Prostate gland (tissue), 2 donors: ENCODE measurements around the gene DNAH8. TPM values are rescaled to one million over a fixed set of nuclear protein-coding genes. Genes with fewer than 3 reads are reported as not detected.

Experiments used
- DNase-seq: peaks from one replicate; pipeline ENCODE4 v3.0.0-alpha.2; 2019; ENCODE audit warnings: low spot score
- H3K27ac ChIP-seq, 2 donors: fragments of 200-600 bp; sonication (generic); 2 replicates each; pipeline ENCODE4 v1.5.1; 2017 to 2019
- H3K27me3 ChIP-seq: fragments of 200-600 bp; sonication (generic); replicated peaks from 2 replicates; pipeline ENCODE4 v1.5.1; 2019; ENCODE audit not compliant: insufficient read depth
- H3K36me3 ChIP-seq, 2 donors: fragments of 200-600 bp; sonication (generic); 1 replicate in 1 of 2; 2 replicates in 1 of 2; pipeline versions ENCODE4 v1.5.1 to v1.8.1; 2017 to 2019
- H3K4me1 ChIP-seq: fragments of 200-600 bp; sonication (generic); replicated peaks from 2 replicates; pipeline ENCODE4 v1.5.1; 2019
- H3K4me3 ChIP-seq, 2 donors: fragments of 200-600 bp; sonication (generic); 2 replicates each; pipeline ENCODE4 v1.5.1; 2017 to 2019
- H3K9me3 ChIP-seq: fragments of 200-600 bp; sonication (generic); 2 replicates; pipeline ENCODE4 v1.5.1; 2017
- POLR2A ChIP-seq: fragments of 450-650 bp; IDR thresholded peaks from one replicate; pipeline ENCODE4 v1.6.1; 2016; ENCODE audit warnings: antibody characterized with exemption, mild to moderate bottlenecking
- POLR2AphosphoS5 ChIP-seq: sonication (generic); formaldehyde crosslinking; IDR thresholded peaks from one replicate; pipeline ENCODE4 v1.6.1; 2017; ENCODE audit warnings: antibody characterized with exemption
- WGBS: methylation state at CpG from one replicate; pipeline ENCODE4 v1.1.5; 2018; 5-methylcytosine and 5-hydroxymethylcytosine counted together
- intact Hi-C: fragments of 100-400 bp; cut with DNase I; formaldehyde crosslinking; loops from one replicate; pipeline ENCODE4 v1.14.2; 2022
- total RNA-seq, 2 donors: library from RNA; depleted of rRNA; stranded (reverse); fragments of >200 nt; gene quantifications; one replicate each; pipeline ENCODE4 v1.1.0, GENCODE V29; 2016
- TF ChIP-seq, protein P1 (sequence below), 4 experiments: fragments of 200-600 bp in 2 of 4; fragments of 450-650 bp in 2 of 4; sonication (generic) in 2 of 4; IDR thresholded peaks; 1 replicate in 3 of 4; 2 replicates in 1 of 4; pipeline ENCODE4 v1.5.1; 2016 to 2019; ENCODE audit warnings: antibody characterized with exemption in 4 of 4, mild to moderate bottlenecking in 2 of 4, moderate library complexity in 2 of 4

The DNAH8 gene
- total RNA-seq, 2 donors from 2014 or later = 0.36 to 3.6 TPM

DNA sequence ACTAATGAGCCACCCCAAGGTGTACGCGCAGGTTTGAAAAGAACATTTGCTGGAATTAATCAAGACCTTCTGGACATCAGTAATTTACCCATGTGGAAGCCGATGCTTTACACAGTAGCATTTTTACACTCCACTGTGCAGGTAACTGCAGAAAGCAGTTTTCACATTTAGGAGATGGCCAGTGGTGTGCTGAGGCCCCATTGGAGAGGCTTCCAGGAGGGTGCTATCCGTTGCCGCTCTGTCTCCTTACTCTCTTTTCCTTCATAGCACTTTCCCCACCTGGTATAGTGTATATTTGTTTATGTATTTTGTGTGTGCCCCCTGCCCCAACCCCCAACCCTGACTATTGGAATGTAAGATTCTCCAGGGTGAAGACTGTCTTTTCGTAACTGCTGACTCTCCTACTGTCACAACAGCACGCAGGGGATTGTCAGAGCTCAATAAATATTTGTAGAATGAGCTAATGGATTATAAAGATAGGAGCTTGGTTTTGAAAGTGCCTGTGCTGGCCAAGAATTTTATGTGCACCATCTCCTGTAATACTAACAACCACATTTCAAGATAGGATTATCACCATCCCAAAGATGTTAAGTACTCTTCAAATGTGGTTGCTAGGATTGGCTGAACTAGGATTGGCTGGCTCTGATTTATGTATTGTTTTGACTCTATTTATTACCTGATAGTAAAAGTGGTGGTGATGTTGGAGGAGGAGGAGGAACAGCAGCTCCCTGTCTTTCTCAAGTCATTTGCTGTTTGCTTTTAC, 259.5 kb downstream of the DNAH8 start:
- 42% methylated on average over 7 of the region's 7 CpGs for WGBS
- peak; percentile 26 for DNase-seq
- no peaks in the 10 kb centered on the region for H3K4me1 ChIP-seq
- no peak overlapping the region for H3K27ac ChIP-seq
- H3K27me3 ChIP-seq = no peaks in the 10 kb centered on the region
- no peaks in the 10 kb centered on the region for H3K9me3 ChIP-seq
- TF ChIP-seq, protein P1, sequence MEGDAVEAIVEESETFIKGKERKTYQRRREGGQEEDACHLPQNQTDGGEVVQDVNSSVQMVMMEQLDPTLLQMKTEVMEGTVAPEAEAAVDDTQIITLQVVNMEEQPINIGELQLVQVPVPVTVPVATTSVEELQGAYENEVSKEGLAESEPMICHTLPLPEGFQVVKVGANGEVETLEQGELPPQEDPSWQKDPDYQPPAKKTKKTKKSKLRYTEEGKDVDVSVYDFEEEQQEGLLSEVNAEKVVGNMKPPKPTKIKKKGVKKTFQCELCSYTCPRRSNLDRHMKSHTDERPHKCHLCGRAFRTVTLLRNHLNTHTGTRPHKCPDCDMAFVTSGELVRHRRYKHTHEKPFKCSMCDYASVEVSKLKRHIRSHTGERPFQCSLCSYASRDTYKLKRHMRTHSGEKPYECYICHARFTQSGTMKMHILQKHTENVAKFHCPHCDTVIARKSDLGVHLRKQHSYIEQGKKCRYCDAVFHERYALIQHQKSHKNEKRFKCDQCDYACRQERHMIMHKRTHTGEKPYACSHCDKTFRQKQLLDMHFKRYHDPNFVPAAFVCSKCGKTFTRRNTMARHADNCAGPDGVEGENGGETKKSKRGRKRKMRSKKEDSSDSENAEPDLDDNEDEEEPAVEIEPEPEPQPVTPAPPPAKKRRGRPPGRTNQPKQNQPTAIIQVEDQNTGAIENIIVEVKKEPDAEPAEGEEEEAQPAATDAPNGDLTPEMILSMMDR (IDR thresholded peaks at IDR 0.05) = no peak
- no peak for TF ChIP-seq POLR2A
- TF ChIP-seq POLR2AphosphoS5 = peak; percentile 74
- H3K36me3 ChIP-seq = no peaks in the 10 kb centered on the region
- intact Hi-C loops = loop anchor here (5.0 kb wide), 1 partner anchor 328 kb away; no protein-coding TSS in a partner anchor
- no peak overlapping the region for H3K4me3 ChIP-seq

DNA sequence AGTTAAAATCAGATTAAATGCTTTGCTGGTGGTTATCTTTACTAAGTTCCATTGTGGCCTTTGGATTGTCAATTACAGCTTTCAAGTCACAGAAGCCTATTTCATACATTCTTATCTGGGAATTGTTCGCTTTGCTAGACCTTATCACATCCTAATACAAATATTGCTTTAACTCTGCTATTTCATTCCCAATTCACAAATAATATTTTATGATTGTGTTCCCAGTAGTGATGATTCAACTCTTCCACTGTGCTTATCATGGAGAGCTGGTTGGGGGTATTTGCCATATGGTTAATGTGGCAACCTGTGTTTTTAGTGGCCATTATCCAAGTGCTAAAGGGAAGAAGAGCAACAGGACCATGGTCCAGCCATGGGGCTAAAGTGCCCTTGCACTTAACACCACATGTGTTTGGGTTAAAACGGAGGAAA, 260.5 kb downstream of the DNAH8 start:
- H3K4me1 ChIP-seq = no peaks in the 10 kb centered on the region
- H3K4me3 ChIP-seq = no peak overlapping the region
- intact Hi-C loops = no loop called here
- no peaks in the 10 kb centered on the region for H3K36me3 ChIP-seq
- no peak for DNase-seq
- WGBS = 63% methylated on average over 2 of the region's 2 CpGs
- H3K27ac ChIP-seq = no peak overlapping the region
- no peaks in the 10 kb centered on the region for H3K9me3 ChIP-seq
- H3K27me3 ChIP-seq = peaks cover 2% of the 10 kb centered on the region
- TF ChIP-seq POLR2AphosphoS5 (peak; percentile 25), POLR2A (no peak)

DNA sequence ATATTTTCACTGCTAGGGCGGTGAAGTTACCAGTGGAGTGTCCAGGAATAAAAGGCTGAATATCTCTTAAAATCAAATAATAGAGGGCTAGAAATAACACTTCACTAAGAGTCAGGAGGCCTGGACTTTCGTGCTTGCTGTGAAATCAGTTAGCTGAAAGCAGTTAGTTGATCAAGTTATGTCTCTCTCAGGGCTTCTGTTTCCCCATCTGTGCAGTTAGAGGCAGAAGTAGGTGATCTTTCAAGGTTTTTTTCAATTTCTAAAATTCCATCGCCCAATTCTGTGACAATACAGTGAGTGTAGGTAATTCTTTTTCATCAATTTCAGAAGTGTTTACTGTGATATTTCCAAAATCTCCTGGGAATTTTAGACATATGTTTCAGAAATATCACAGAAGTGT, 260.9 kb downstream of the DNAH8 start:
- intact Hi-C loops = no loop called here

DNA sequence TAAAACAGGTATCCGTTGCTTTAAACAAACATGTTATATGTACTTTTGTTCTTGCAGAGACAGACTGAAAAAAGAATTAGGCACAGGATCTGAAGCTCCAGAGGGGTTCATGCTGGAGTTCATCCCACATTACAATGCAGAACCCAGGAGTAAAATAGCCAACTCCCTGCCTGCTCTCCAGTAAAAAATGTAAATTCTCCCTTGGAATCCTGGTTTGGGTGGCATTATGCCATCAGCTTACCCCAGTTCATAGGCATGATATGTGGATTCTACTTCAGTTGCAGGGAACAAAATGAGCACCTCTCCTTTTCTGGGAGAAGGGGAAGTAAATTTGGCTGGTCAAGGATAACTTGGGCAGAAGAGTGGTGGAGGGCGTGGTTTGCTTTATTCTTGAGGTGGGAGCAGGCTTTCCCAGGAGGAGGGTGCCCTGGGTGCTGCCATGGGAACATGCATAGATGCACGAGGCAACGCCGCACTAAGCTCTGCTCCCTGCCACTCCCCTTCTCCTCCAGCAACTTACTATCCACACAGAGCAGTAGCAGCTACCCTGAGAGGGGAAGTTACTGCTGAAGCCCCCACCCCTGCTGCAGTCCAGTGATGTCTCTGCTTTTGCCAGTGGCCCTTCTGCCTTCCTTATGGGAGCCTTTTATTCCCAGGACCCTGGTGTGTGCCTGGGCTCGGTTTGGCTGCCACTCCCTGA, 261.8 kb downstream of the DNAH8 start:
- Histone ChIP-seq H3K4me3 (no peak overlapping the region), H3K27ac (no peak overlapping the region), H3K27me3 (peaks cover 2% of the 10 kb centered on the region), H3K36me3 (no peaks in the 10 kb centered on the region), H3K4me1 (no peaks in the 10 kb centered on the region), H3K9me3 (no peaks in the 10 kb centered on the region)
- no peak for DNase-seq
- WGBS = 63% methylated on average over 6 of the region's 6 CpGs
- TF ChIP-seq POLR2A = no peak
- intact Hi-C loops = no loop called here

More for the DNA sequence above, 260.9 kb downstream of the DNAH8 start:
- Histone ChIP-seq H3K4me3 (no peak overlapping the region), H3K36me3 (no peaks in the 10 kb centered on the region), H3K4me1 (no peaks in the 10 kb centered on the region), H3K27me3 (peaks cover 2% of the 10 kb centered on the region), H3K9me3 (no peaks in the 10 kb centered on the region), H3K27ac (no peak overlapping the region)
- TF ChIP-seq, protein P1 (IDR thresholded peaks at IDR 0.05) = no peak
- TF ChIP-seq POLR2A (no peak), POLR2AphosphoS5 (no peak)
- WGBS = 84% methylated on average over 3 of the region's 3 CpGs
- no peak for DNase-seq

DNA sequence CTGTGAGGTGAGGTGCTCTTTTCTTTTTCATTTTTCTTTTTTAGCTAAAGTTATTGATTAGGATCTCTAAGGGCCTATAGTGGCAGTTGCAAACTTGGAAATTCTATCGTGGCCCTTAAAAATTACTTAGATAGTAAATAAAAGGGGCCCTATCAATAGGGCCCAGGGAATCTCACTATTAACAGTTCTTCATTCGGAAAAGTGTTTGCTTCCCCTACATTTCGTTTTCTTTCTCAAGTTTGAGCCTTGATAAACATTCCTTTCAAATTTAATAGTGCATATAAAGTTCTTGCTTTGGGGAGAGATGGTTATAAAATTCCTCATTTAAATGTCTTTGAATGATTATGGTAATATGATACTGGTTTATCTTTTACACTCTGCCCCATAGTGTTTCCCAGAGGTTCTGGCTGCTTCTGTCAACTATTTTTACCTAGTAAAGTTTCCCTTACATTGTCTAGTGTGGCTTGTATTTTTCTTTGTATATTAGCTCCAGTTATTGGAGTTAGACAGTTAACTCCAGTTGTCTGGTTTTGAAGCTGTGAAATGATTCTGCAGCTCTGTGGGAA, 263.1 kb downstream of the DNAH8 start:
- no peaks in the 10 kb centered on the region for H3K4me1 ChIP-seq
- no peaks in the 10 kb centered on the region for H3K36me3 ChIP-seq
- intact Hi-C loops = no loop called here
- TF ChIP-seq POLR2AphosphoS5 = no peak
- TF ChIP-seq POLR2A = no peak
- TF ChIP-seq, protein P1 (IDR thresholded peaks at IDR 0.05) = no peak
- H3K27me3 ChIP-seq = peaks cover 2% of the 10 kb centered on the region
- no peak overlapping the region for H3K4me3 ChIP-seq
- H3K27ac ChIP-seq = no peak overlapping the region
- H3K9me3 ChIP-seq = no peaks in the 10 kb centered on the region
- 51% methylated on average over 3 of the region's 3 CpGs for WGBS
- no peak for DNase-seq
